Mammary epithelial cell (primary cell): Measurements from ENCODE around the gene MMP7.

Experiments
- CTCF ChIP-seq, 2 donors: IDR thresholded peaks in 1 of 2; conservative IDR thresholded peaks in 1 of 2; 2 replicates each; pipeline ENCODE4 v1.5.1; 2011 to 2012; ENCODE audit warnings: inconsistent platforms in 2 of 2, low read length in 2 of 2, mild to moderate bottlenecking in 2 of 2, control low read depth in 1 of 2, low read depth in 1 of 2; ENCODE audit not compliant: insufficient read depth in 1 of 2; ENCODE audit errors: extremely low read depth in 1 of 2
- EZH2 ChIP-seq: IDR thresholded peaks from 2 replicates; pipeline ENCODE4 v1.6.1; 2012; ENCODE audit warnings: low read length, inconsistent platforms, borderline replicate concordance

- TF ChIP-seq CTCF (conservative IDR thresholded peaks at IDR 0.05 in 1 of 2, IDR thresholded peaks at IDR 0.05 in 1 of 2; ENCODE audit: extremely low read depth in 1 of 2, insufficient read depth in 1 of 2, low read depth in 1 of 2, low read length in 2 of 2) = no peak
- TF ChIP-seq EZH2 = no peak
Observed at GRCh38 chr11:102545701-102546100, 15.2 kb upstream of the MMP7 start.
